ENCODE results near the gene RBP5. TPM values are rescaled to one million over a fixed set of nuclear protein-coding genes. Genes with fewer than 3 reads are reported as not detected.
A peak's percentile ranks its signal among the peaks of the same experiment; 100 is the strongest.

The RBP5 gene
- total and polyA plus RNA-seq, 12 donors: 2.0 to 17.8 (median 9.1) TPM

DNA sequence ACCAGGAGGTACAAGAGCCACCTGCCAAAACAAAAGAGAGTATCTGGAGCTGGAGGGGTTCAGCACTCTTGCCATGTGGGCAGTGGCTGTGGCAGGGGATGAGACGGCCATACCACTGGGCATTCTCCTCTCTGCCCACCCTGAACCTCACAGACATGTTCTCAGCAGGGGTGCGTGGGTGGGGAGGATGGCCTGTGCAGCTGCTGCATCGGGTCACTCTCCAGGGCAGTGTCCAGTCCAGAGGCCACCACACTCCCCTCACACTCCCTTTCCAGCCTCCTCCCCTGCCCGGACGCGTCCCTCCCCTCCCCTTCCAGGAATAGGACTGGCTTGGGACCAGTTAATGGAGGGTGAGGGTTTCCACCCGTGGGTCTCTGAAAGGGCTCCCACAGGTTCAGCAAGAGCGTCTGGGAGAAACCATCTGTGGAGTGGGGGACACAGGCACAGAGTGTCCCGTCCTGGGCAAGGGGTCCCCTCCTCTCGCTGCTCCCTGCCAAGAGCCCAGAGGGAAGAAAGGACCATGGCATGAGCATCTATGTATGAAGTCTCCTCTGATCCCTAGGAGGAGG is 36.9 kb downstream of the RBP5 start:
- Histone ChIP-seq H3K9me3 (replicated peaks in 1 of 3) (no peaks in the 10 kb centered on the region), H3K27me3 (no peaks in the 10 kb centered on the region), H3K36me3 (replicated peaks in 1 of 2) (peaks cover 0 to 29% of the 10 kb centered on the region in 2 donors), H3K4me3 (peak overlapping the region in 3 of 4 donors; percentile 15 to 58 (median 18)), H3K4me1 (replicated peaks in 1 of 2) (peaks cover 10 to 34% of the 10 kb centered on the region in 2 donors), H3K27ac (peak overlapping the region in 4 of 5 donors; percentile 36 to 94 (median 66))
- no peak for TF ChIP-seq POLR2A (IDR thresholded peaks at IDR 0.05)
- TF ChIP-seq, protein P1, sequence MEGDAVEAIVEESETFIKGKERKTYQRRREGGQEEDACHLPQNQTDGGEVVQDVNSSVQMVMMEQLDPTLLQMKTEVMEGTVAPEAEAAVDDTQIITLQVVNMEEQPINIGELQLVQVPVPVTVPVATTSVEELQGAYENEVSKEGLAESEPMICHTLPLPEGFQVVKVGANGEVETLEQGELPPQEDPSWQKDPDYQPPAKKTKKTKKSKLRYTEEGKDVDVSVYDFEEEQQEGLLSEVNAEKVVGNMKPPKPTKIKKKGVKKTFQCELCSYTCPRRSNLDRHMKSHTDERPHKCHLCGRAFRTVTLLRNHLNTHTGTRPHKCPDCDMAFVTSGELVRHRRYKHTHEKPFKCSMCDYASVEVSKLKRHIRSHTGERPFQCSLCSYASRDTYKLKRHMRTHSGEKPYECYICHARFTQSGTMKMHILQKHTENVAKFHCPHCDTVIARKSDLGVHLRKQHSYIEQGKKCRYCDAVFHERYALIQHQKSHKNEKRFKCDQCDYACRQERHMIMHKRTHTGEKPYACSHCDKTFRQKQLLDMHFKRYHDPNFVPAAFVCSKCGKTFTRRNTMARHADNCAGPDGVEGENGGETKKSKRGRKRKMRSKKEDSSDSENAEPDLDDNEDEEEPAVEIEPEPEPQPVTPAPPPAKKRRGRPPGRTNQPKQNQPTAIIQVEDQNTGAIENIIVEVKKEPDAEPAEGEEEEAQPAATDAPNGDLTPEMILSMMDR (IDR thresholded peaks at IDR 0.05): no peak
- intact Hi-C loops (cut with DNase I): no loop called here
- 14 to 41% (median 34%) methylated on average over 3 to 10 of the region's 10 CpGs for WGBS, 4 donors
- DNase-seq: peak in 6 of 7 donors; percentile 61 to 78 (median 64)

DNA sequence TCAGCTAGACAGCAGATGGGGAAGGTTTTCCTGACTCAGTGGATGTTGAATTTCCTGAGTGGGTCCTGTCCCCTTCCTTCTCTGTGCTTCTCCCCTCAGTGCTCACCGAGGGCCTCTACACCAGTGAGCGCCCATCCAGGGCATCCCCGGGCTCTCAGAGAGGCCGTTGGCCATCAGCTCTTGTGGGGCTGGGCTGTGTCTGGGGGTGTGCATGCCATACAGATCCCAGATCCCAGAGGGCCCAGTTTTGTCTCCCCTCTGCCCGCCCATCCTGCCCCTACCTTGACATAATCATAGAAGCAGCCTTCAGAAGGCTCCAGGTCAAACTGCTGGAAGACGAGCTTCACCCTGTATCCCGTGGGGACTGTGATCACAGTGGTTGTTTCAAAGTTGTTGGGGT is 37.5 kb downstream of the RBP5 start:
- Histone ChIP-seq H3K36me3 (replicated peaks in 1 of 2) (peaks cover 0 to 33% of the 10 kb centered on the region in 2 donors), H3K27ac (peak overlapping the region in 2 of 5 donors; percentile 82 to 94)
- 85 to 90% (median 87%) methylated on average over 3 to 7 of the region's 7 CpGs for WGBS, 4 donors

DNA sequence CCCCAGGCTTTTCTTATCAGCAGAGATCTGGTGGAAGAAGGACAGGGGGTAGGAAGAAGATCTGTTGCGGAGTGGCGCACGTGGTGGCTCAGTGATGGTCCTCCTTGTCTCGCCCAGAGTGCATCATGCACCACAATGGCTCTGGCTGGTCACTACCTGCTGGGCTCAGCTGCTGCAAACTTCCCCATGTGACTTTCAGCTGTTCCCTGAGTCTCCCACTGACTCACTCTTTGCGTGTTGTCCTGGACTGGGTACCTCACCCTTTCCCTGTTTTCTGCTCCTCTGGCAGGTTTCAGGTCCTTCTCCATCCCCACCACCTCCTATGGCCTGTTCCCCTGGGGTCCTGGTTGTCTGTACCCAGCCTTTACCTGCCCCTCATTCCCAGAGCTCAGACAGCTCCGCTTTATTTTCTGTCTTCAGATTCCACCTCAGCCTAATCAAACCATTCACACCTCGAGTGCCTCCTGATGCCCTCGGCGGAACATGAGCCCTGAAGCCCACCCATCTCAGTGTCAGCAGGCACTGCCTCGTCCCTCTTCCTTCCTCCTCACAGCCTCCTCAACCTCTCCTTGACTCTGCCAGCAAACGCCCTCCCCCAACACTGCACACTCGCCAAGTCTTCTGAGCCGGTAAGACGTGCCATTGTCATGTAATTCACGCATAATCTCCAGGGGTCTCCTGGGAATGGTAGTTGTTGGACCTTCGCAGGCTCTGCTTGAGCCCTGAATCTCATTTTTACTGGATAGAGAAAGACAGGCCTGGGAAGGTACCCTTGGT is 38.3 kb downstream of the RBP5 start:
- Histone ChIP-seq H3K27ac (peak overlapping the region in 3 of 5 donors; percentile 2 to 94 (median 82)), H3K27me3 (no peaks in the 10 kb centered on the region), H3K4me3 (peak overlapping the region in 1 of 4 donors; percentile 58), H3K36me3 (replicated peaks in 1 of 2) (peaks cover 0 to 38% of the 10 kb centered on the region in 2 donors), H3K4me1 (replicated peaks in 1 of 2) (peaks cover 10 to 34% of the 10 kb centered on the region in 2 donors), H3K9me3 (replicated peaks in 1 of 3) (no peaks in the 10 kb centered on the region)
- intact Hi-C loops (cut with DNase I): no loop called here
- DNase-seq: peak in 3 of 7 donors; percentile 30 to 52 (median 32)
- TF ChIP-seq POLR2A (IDR thresholded peaks at IDR 0.05): no peak
- TF ChIP-seq, protein P1 (IDR thresholded peaks at IDR 0.05): no peak
- 78 to 84% (median 81%) methylated on average over 13 to 16 of the region's 16 CpGs for WGBS, 4 donors

More for the DNA sequence above, 37.5 kb downstream of the RBP5 start:
- Histone ChIP-seq H3K27me3 (no peaks in the 10 kb centered on the region), H3K4me3 (peak overlapping the region in 1 of 4 donors; percentile 58), H3K9me3 (replicated peaks in 1 of 3) (no peaks in the 10 kb centered on the region), H3K4me1 (replicated peaks in 1 of 2) (peaks cover 10 to 34% of the 10 kb centered on the region in 2 donors)
- TF ChIP-seq, protein P1 (IDR thresholded peaks at IDR 0.05): no peak
- no peak for TF ChIP-seq POLR2A (IDR thresholded peaks at IDR 0.05)
- DNase-seq: peak in 1 of 7 donors; percentile 29
- intact Hi-C loops (cut with DNase I): no loop called here

DNA sequence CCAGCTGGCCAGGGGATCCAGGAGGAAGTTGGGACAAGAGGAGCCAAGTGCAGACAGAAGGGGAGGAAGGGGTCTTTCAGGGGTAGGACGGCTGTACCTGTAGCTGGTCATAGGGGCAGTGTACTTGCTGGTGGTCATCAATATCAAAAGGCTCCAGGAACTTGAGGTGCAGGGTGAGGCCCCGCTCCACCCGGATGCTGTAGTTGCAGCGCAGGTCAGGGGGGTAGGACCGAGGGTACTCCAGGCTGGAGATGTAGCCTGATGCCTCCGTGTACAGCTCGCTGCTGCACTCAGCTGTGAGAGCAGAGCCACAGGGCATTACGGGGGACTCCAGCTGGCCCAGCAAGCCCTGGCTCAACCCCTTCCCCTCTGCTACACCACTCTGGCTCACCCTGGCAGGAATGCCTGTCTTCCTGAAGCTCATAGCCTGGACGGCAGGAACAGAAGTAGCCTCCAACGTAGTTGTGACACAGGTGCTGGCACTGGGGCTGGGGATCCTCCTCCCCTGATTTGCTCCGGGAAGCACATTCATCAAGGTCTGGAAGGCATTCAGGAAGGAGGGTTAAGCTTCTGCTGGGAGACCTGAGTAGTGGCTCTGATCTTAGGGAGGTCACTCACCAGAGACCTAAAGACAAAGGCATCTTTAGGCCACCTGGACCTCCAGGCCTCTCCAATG is 39.4 kb downstream of the RBP5 start:
- peak in 1 of 7 donors; percentile 48 for DNase-seq
- H3K4me3 ChIP-seq: no peak overlapping the region
- TF ChIP-seq POLR2A (IDR thresholded peaks at IDR 0.05): no peak
- TF ChIP-seq, protein P1 (IDR thresholded peaks at IDR 0.05): no peak

More for the DNA sequence above, 39.4 kb downstream of the RBP5 start:
- intact Hi-C loops (cut with DNase I): no loop called here
- Histone ChIP-seq H3K9me3 (replicated peaks in 1 of 3) (no peaks in the 10 kb centered on the region), H3K4me1 (replicated peaks in 1 of 2) (peaks cover 10 to 32% of the 10 kb centered on the region in 2 donors), H3K36me3 (replicated peaks in 1 of 2) (peaks cover 0 to 39% of the 10 kb centered on the region in 2 donors), H3K27ac (peak overlapping the region in 2 of 5 donors; percentile 82 to 94), H3K27me3 (no peaks in the 10 kb centered on the region)
- 67 to 90% (median 86%) methylated on average over 4 to 11 of the region's 11 CpGs for WGBS, 4 donors

All from adrenal gland (tissue), 12 donors.